ENCODE results near the gene EOGT.

Gene EOGT

GRCh38 chr3:68973639-68974038 lies 39.8 kb downstream of the EOGT start:
- no peak overlapping the region for H3K4me2 ChIP-seq
- no peaks in the 10 kb centered on the region for H3K36me3 ChIP-seq (ENCODE audit: insufficient read depth)
- no peak overlapping the region for H3K9ac ChIP-seq
- no peaks in the 10 kb centered on the region for H4K20me1 ChIP-seq (ENCODE audit: insufficient read depth)
- no peak overlapping the region for H3K27ac ChIP-seq
- no peaks in the 10 kb centered on the region for H3K4me1 ChIP-seq (ENCODE audit: low read depth, poor library complexity, severe bottlenecking)
- H3K4me3 ChIP-seq (IDR thresholded peaks at IDR 0.05; ENCODE audit: insufficient read depth, low read depth, low read length): no peak overlapping the region
- H2AFZ ChIP-seq (ENCODE audit: low read depth): no peak overlapping the region
- no peaks in the 10 kb centered on the region for H3K79me2 ChIP-seq (ENCODE audit: insufficient read depth, low read depth)
- TF ChIP-seq CTCF (conservative IDR thresholded peaks at IDR 0.05; ENCODE audit: low read depth, low read length): no peak
- H3K27me3 ChIP-seq (ENCODE audit: insufficient read depth, low read depth): no peaks in the 10 kb centered on the region

DNA sequence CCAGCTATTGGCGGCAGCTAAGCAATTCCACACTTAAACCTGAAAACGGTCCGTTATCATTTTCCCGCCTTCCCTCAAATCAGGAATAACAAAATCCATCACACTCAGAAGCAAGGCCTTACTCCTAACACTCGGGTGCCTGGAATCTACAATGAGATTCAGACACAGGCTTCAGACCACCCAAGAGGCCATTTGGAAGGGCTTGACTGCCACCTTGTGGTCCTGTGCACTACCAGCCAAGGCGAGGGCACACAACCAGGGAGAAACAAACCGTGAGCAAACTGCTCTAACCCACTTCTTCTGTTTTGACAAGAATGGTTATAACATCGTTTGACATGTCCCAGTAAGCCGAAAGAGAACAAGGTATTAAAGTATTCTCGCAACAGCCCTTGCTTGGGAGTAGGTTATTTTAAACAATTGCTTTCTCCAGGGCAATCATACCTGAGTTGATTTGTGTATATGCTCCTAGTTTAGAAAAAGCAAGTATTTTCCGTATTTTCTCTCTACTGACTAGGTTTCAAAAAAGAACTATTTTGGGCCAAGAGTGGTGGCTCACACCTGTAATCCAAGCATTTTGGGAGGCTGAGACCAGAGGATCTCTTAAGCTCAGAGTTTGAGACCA lies 41.0 kb downstream of the EOGT start:
- TF ChIP-seq CTCF (conservative IDR thresholded peaks at IDR 0.05; ENCODE audit: low read depth, low read length): peak; percentile 67
- Histone ChIP-seq H3K36me3 (ENCODE audit: insufficient read depth) (no peaks in the 10 kb centered on the region), H4K20me1 (ENCODE audit: insufficient read depth) (no peaks in the 10 kb centered on the region), H3K4me1 (ENCODE audit: low read depth, poor library complexity, severe bottlenecking) (no peaks in the 10 kb centered on the region), H3K4me2 (no peak overlapping the region), H3K79me2 (ENCODE audit: insufficient read depth, low read depth) (no peaks in the 10 kb centered on the region), H2AFZ (ENCODE audit: low read depth) (no peak overlapping the region), H3K9ac (no peak overlapping the region), H3K4me3 (IDR thresholded peaks at IDR 0.05; ENCODE audit: insufficient read depth, low read depth, low read length) (no peak overlapping the region), H3K27me3 (ENCODE audit: insufficient read depth, low read depth) (no peaks in the 10 kb centered on the region), H3K27ac (no peak overlapping the region)

DNA sequence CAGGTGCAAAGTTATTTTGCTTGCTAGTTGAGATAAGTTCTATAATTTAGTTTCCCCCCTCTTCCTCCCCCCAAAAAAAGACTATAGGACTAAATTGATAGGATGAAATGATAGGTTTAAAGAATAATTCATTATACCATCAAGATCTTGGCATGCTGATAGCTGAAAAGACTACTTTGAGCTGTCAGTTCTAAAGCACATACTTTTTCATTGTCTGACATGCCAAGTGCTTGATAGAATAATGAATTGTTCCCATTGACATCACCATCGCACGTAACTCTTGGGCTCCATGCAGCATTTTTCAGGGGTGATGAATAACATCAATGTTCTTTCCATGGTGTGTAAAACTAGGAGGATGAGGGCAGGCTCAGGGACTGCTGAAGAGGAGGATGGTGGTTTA lies 48.8 kb downstream of the EOGT start:
- Histone ChIP-seq H3K9ac (no peak overlapping the region), H3K27ac (no peak overlapping the region), H4K20me1 (ENCODE audit: insufficient read depth) (no peaks in the 10 kb centered on the region), H3K36me3 (ENCODE audit: insufficient read depth) (no peaks in the 10 kb centered on the region), H3K79me2 (ENCODE audit: insufficient read depth, low read depth) (no peaks in the 10 kb centered on the region), H3K27me3 (ENCODE audit: insufficient read depth, low read depth) (no peaks in the 10 kb centered on the region), H3K4me3 (IDR thresholded peaks at IDR 0.05; ENCODE audit: insufficient read depth, low read depth, low read length) (no peak overlapping the region), H2AFZ (ENCODE audit: low read depth) (no peak overlapping the region), H3K4me1 (ENCODE audit: low read depth, poor library complexity, severe bottlenecking) (no peaks in the 10 kb centered on the region), H3K4me2 (no peak overlapping the region)
- TF ChIP-seq CTCF (conservative IDR thresholded peaks at IDR 0.05; ENCODE audit: low read depth, low read length): no peak

- H3K36me3 ChIP-seq (ENCODE audit: insufficient read depth): no peaks in the 10 kb centered on the region
- H3K4me3 ChIP-seq (IDR thresholded peaks at IDR 0.05; ENCODE audit: insufficient read depth, low read depth, low read length): no peak overlapping the region
- no peaks in the 10 kb centered on the region for H4K20me1 ChIP-seq (ENCODE audit: insufficient read depth)
- no peaks in the 10 kb centered on the region for H3K4me1 ChIP-seq (ENCODE audit: low read depth, poor library complexity, severe bottlenecking)
- no peak overlapping the region for H3K27ac ChIP-seq
- no peaks in the 10 kb centered on the region for H3K27me3 ChIP-seq (ENCODE audit: insufficient read depth, low read depth)
- H2AFZ ChIP-seq (ENCODE audit: low read depth): no peak overlapping the region
- no peak overlapping the region for H3K4me2 ChIP-seq
- TF ChIP-seq CTCF (conservative IDR thresholded peaks at IDR 0.05; ENCODE audit: low read depth, low read length): no peak
- H3K9ac ChIP-seq: no peak overlapping the region
- H3K79me2 ChIP-seq (ENCODE audit: insufficient read depth, low read depth): no peaks in the 10 kb centered on the region
Observed at GRCh38 chr3:68963891-68964290, 49.6 kb downstream of the EOGT start.

Data from KMS-11 (cell line).